ENCODE measurements around the gene AFF3.

AFF3 gene

DNA sequence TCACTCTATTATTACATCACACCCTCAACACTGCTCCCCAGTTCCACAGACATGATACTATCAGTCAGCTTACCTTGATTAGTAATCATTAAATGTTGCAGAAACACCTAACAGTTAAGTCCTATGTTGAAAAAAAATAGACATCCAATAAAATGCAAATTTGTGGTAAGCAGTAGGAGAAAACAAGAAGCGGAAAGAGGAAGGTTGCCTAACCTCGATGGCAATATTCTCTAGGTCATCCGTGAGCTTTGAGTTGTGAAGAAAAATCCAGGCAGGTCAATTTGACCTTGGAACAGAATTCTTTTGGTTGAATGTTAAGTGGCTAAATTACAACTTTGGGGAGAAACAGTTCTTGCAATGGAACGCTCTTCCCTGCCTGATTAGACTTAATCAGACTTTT is 264.4 kb downstream of the AFF3 start:
- no peak for DNase-seq

DNA sequence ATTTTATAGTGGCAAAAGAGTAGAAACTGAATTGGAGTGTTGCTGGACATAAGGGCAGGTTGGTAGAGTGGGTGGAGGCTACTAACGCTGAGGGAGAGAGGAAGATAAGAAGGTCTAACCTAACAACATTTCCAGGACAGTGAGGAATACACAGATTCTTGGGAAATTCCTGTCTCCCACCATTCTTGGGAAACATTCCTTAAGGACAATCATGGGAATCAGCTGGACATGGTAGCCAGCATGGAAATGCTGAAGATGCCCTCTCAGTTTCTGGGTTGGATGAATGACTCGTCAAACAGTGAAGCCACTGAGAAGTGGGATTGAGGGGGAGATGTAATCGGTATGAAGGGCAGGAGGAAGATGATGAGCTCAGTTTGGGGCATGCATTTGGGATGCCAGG is 265.4 kb downstream of the AFF3 start:
- no peak for DNase-seq

DNA sequence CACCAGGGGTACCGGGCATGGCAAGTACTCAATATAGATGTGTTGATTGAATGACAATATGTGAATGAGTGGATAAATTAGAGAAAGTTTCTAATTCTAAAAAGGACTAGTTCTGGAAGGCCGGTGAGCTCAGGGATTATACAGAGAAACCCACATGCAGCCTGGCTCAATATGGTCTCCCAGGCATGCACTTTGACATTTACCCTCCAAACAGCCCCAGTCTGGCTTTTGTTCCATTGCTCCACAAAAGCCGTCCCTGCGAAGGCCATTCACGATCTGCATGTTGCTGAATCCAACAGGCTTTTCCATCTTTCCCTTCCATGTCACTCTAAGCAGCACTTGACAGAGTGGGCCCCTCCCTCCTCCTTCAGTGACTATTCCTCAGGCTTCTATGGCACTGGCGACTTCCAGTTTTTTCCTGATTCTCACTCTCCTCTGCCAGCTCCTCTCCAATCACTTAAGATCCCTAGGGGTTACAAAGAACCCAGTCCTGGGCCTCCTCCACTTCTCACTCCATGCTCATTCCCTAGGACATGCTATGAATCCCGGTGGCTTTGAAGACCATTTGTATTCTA is 266.7 kb downstream of the AFF3 start:
- no peak for DNase-seq

GRCh38 chr2:99868260-99868659 is 274.1 kb downstream of the AFF3 start:
- no peak for DNase-seq

GRCh38 chr2:99867770-99868169 is 274.6 kb downstream of the AFF3 start:
- no peak for DNase-seq

- DNase-seq = no peak
Measured at GRCh38 chr2:99865818-99866676, 276.3 kb downstream of the AFF3 start.

GRCh38 chr2:99864561-99865553 is 277.5 kb downstream of the AFF3 start:
- DNase-seq = no peak

DNA sequence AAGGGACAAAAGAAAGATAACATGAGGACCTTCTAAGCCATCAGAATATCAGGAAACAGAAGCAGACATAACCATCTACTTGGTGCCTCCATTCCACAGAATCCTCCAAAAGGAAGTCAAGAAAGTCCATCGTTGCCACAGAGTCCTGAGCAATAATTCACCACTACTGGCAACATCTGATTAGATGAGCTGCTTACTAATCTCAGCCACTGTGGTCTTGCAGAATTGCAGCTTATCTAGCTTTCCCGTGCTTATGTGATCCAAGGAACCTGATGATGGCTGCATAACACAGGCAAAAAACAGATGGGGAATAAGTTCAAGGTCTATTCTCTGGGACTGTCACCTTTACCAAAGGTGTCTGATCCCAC is 278.5 kb downstream of the AFF3 start:
- DNase-seq = no peak

DNA sequence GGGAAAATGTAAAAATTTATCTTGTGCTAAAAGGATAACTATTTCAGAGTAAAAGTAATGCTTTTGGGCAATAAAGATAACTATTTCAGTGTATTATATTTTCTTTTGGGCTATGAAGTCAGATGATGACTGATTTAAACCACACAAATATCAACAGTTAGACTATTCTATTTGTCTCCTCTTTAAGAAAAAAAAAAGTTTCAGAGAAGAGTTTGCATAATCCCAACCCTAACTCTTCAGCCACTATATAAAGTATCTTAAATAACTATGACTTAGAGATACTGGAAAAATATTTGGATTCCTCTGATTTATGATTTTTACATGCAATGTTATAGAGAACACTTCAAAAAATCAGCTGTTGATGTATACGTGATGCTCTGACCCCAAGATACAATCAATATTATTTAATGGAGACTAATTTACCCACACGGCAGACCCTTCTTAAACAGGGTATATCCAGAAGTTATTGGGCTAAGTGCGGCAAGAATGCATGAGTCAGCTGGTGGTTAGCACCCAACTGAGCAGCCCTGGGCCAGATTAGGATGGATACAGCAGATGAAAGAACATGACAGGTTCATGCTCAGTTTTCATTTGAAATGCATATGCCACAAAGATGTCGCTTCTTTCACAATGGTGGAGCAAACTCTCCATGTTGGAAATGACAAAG is 279.0 kb downstream of the AFF3 start:
- no peak for DNase-seq

DNA sequence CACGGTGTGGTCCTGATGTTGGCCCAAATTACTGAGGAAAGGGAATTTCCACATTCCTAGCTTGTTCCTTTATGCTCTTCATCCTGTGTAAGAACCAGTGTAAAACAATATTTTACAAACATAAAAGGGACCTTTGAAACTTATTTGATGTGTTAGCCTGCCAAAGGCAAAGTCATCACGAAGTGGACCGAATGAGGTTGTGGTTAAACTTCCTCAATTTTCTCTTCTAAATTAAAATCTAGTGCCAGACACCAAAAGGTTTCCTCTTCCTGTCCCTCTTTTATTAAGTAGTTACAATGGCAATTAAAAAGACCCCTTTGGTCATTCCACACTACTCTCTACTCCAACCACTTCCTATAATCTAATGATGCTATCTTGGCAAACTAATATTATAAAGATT is 279.8 kb downstream of the AFF3 start:
- no peak for DNase-seq

- DNase-seq = no peak
Measured at GRCh38 chr2:99861376-99861760, 281.0 kb downstream of the AFF3 start.

DNA sequence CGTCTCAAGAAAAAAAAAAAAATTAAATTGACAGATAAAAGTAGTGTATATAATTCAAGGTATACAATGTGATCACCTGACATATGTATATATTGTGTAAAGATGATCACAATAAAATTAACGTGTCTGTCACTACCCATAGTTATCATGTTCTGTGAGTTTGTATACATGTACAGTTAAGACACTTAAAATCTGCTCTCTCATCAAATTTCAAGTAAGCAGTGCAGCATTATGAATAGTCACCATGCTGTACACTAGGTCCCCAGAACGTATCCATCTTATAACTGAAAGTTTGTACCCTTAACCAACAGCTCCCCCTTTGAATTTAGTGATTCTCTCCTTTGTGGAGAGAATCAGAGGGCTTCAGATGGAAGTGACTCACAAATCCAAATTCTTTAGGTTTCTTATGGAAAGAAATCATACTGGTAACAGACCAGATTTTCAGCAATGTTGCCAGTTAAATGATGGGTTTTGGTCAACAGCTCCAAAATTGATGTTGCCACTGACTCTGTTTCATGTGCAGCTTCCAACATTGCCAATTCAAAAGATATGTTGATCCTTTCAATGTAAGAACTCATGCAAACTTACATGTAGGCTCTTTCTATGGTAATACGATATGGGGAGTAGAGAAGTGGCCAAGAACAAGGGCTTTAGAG is 281.5 kb downstream of the AFF3 start:
- no peak for DNase-seq

DNA sequence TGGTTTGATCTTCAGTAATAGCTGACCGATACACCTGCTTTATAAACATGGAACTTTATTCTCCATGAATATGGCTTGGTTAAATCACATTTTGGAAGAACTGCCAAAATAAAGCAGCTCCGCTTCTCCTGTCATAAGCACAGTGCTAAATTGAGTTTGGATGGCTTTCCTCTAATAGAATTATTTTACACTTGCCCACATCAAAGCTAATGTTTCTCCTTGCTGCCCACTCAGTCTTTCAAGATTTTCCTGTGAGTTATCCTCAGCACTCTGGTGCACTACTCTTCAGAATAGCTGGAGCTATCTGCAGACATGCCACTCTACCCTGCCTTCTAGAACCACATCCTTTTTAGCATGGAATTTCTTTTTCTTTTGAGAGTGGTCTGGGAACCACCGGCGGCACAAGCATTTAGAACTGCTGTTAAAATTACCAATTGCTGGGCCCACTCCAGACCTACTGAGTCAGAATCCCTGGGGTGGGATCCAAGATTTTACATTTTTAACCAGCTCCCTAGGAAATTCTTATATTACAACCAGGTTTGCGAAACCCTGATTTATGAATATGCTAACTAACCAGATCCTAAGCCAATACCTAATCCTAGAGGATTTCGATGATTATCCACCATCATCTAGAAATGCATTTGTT is 283.3 kb downstream of the AFF3 start:
- DNase-seq = no peak

DNA sequence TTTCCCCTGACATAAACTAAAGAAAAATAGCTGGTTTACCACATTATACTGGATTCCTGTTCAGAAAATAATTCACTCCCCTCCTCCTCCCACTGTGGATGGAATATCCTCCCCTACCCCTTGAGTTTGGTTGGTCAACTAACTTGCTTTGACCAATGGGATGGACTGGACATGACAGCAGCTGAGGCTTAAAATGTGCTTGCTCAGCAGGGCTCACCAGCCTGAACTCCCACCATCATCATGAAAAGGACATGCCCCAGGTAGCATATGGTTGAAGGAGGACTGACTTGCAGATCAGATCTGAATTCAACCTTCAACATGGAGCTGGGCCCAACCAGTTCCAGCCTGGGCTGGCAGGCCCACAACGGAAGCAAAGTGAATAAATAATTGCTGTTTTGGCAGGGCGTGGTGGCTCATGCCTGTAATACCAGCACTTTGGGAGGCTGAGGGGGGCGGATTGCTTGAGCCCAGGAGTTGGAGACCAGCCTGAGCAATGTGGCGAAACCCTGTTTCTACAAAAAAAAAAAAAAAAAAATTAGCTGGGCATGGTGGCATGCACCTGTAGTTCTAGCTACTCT is 284.4 kb downstream of the AFF3 start:
- no peak for DNase-seq

GRCh38 chr2:99857372-99857771 is 285.0 kb downstream of the AFF3 start:
- no peak for DNase-seq

GRCh38 chr2:99856119-99856518 is 286.3 kb downstream of the AFF3 start:
- DNase-seq = no peak

GRCh38 chr2:99854236-99854852 is 288.0 kb downstream of the AFF3 start:
- no peak for DNase-seq

- DNase-seq = no peak
Measured at GRCh38 chr2:99852956-99853355, 289.4 kb downstream of the AFF3 start.

DNA sequence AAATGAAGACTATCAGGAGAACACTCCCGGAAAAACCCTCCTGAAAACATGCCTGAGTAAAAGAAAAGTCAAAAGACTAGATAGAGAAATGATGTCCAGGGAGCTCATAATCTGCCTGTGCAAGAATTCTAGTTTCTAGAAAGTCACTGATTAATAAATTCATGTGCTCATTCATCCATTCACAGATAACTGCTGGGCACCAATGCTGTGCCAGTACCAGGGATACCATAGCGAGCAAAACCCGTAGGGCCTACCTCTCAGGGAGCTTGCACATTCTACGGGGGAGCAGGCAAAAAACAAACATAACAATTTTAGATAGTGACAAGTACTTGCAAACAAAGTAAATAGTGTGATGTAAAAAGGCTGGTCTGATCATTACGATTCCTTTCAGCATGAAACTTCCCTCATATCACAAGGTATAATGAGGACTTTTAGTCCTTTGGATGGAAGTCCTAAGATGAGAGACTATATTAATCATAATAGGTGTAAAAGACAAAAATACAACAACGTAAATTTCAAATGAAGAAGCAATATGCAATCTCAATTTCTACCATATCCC is 289.9 kb downstream of the AFF3 start:
- no peak for DNase-seq

- no peak for DNase-seq
Measured at GRCh38 chr2:99851811-99852210, 290.6 kb downstream of the AFF3 start.

DNA sequence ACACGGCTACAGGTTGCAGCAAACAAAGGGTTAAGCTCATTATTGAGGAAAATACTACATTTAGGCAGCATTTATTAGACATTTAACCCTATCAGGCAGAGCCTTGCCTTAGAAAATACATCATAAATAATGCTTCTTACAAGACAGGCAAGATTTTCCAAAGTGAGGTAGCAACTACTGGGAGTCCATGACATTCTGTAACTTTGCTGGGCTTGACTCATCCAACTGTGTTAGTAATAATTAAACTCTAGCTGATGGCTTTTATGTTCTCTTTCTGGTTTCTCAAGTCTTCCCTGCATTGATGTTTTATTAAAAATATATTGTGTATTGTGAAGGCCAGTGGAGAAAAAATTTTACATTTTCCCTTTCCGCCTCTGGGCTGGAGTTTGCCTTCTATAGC is 291.3 kb downstream of the AFF3 start:
- no peak for DNase-seq
